Fibroblast of lung (primary cell): ENCODE measurements around the gene TRPC1.

ENCODE experiments used
- CTCF ChIP-seq, 2 donors: IDR thresholded peaks in 1 of 2; conservative IDR thresholded peaks in 1 of 2; 1 replicate in 1 of 2; 2 replicates in 1 of 2; pipeline ENCODE4 v1.5.1; 2011 to 2012; ENCODE audit warnings: low read length in 2 of 2, control low read depth in 1 of 2, inconsistent platforms in 1 of 2, low read depth in 1 of 2, mild to moderate bottlenecking in 1 of 2
- EZH2 ChIP-seq: IDR thresholded peaks from 2 replicates; pipeline ENCODE4 v1.5.1; 2012; ENCODE audit warnings: low read length, control low read depth, mild to moderate bottlenecking; ENCODE audit errors: missing control alignments

DNA sequence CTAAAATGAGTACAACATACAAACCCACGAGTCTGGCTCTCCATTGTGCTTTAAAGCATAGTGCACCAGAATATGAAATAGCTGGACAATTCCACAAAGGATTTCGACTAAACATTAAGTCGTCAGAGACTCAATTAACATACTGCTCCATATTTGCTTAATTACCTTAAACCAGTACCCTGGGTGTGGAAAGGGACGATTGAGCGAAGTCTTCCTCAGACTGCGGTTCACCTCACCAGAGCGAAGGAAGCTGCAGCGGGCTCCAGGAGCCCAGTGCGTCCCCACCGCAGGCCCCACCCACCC is 218 bp upstream of the TRPC1 start:
- TF ChIP-seq EZH2 (no peak), CTCF (conservative IDR thresholded peaks at IDR 0.05 in 1 of 2, IDR thresholded peaks at IDR 0.05 in 1 of 2; ENCODE audit: low read depth in 1 of 2, low read length in 2 of 2) (no peak)
